NOMO-1 treated with DMSO at 0.1 percent for 48 hours (cell line): Measurements from ENCODE around the gene NCKAP5.

Experiments used
- DNase-seq: peaks from one replicate; lab custom pipeline; 2025; ENCODE audit not compliant: unreplicated experiment; lab: John Stamatoyannopoulos, UW

NCKAP5 gene

DNA sequence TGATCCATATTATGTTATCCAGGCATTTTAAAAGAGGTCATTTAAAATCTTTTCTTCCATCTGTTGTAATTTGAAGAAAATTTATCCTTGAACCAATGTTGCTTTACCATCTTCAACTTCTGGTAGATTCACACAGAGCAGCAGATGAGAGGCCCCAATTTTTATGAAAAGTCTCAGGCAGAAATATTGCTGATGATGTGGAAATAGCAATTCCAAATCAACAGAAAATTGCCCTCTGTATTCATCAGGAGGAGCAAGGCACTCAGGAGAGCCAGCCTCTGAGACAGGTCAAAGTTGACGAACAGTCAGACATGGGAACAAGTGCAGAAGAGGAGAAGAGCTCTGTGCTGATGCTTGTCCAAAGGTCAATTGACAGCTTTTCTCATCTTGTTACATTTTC is 444.9 kb downstream of the NCKAP5 start:
- DNase-seq: no peak

DNA sequence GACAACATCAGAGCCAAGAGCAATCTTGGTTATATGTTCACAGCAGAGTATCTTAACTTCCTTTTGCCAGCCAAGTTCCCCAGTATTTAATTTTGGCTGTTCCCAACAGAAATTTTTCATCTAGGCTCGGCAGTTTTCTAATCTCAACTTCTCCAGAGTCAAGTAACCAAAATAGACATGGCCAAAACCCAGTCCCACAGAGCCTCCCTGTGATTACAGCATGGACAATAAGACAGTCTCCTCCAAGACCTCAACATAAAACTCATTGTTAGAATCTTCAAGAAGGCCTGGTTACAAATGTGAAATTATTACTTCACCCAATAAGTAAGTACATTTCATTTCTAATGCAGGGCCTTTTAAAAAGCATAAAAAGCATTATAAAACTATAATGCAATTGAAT is 445.7 kb downstream of the NCKAP5 start:
- DNase-seq: no peak

GRCh38 chr2:133120310-133120709 is 448.0 kb downstream of the NCKAP5 start:
- no peak for DNase-seq

GRCh38 chr2:133110201-133110600 is 458.1 kb downstream of the NCKAP5 start:
- no peak for DNase-seq

DNA sequence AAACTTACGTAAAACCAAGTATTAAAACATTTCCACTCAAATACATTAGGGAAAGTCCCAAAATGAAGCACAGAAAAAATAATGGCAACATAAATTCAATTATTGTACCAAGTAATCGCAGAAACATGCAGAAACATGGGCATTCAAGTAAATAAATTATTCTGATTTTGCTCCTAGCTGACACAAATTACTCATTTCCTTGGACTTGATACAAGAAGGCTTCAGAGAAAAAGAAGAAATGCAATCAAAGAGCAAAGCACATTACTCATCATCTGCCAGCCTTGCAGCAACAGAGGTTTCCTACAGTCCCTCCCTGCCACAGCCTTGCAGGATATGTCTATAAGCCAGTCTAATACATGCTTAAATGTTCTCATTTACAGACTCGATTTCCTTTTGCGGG is 458.5 kb downstream of the NCKAP5 start:
- DNase-seq: no peak

GRCh38 chr2:133107058-133107815 is 461.0 kb downstream of the NCKAP5 start:
- DNase-seq: no peak

DNA sequence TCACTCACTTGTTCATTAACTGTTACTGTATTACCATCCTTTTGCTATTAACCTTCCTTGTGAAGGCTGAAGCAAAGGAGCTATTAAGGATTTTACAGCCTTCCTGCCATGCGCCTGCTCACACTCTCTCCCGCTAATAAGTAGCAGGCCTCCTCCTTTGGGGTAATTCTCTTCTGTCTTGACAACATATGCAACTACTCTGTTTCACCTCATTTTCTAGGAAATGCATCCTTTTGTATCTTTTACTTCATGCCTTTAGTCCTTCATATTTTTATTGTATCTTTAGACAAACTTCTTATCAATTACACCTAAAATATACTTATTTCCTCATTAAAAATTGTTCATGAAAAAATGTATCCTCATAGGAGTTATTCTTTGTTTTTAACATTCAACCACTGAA is 463.4 kb downstream of the NCKAP5 start:
- no peak for DNase-seq

DNA sequence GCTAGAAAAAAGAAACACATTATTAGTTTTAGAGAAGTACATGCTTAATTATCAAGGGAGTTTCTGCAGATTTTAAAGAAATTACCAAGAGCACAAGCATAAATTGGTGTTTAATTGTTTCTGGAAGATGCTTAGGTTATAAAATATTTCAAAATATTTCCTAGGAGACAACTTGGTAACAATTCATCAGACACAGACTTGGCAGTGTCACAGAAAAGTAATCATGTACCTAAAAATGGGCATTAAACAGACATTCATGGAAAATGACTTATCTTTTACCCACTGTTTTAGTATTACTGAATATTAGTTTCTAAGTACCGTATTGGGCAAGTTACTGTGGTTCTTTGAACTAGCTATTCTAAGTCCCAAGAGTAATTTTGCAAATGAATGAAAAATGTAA is 469.5 kb downstream of the NCKAP5 start:
- no peak for DNase-seq

- DNase-seq: no peak
These were observed 470.6 kb downstream of the NCKAP5 start for GRCh38 chr2:133097666-133098065.

DNA sequence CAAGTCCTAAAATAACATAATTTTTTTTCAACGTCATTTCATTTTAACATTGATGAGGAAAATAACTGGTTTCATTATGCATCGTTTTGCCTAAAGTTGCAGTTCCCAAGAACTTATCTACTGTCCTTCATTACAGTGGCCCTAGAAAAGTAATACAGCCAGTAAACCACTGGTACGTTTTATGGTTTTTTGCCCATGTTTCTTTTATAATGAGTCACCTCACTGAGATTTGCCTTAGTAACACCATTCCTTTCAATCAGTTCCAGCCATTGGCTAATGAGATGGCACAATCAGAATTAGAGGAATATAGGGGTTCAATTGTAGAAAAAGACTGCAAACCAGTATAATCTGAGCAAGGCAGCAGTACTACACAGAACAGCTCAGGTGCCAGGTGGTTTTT is 475.7 kb downstream of the NCKAP5 start:
- DNase-seq: no peak

GRCh38 chr2:133090358-133090757 is 477.9 kb downstream of the NCKAP5 start:
- DNase-seq: no peak

- DNase-seq: no peak
These were observed 482.1 kb downstream of the NCKAP5 start for GRCh38 chr2:133086176-133086575.

DNA sequence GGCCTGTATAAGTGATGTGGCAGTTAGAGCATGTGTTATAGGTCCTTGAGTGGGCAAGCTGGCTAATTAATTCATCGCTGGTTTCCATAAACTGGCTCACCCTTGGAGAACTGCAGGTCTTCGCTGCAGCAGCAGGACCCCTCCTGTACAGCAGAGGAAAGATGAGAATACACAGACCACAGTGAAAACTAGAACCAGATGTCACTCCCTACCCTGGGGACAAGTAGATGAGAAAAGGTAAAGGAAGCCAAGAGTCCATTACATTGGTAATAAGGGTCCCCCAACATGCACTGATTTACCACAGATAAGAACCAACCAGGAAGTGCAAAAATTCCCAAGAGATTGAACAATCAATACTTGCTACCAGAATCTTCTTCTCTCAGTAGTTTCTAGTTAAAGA is 482.6 kb downstream of the NCKAP5 start:
- no peak for DNase-seq

- DNase-seq: no peak
These were observed 486.2 kb downstream of the NCKAP5 start for GRCh38 chr2:133082034-133082433.

DNA sequence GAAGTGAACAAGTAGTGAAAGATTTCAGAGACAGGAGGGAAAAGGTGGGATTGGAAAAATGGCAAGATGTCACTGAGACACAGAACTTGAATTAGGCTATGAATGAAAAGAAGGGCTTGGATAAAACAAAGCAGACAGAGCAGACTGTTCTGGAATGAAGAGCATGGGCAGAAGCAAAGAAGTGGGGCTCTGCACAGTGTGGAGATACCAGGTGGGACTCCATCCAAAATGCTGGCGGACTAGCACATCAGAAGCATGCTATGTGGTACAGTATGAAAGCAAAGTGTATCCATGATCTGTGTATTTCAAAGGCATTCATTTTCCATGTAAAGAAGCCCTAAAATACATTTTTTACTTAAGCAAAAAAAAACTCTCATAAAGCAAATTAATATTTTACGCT is 487.4 kb downstream of the NCKAP5 start:
- no peak for DNase-seq

DNA sequence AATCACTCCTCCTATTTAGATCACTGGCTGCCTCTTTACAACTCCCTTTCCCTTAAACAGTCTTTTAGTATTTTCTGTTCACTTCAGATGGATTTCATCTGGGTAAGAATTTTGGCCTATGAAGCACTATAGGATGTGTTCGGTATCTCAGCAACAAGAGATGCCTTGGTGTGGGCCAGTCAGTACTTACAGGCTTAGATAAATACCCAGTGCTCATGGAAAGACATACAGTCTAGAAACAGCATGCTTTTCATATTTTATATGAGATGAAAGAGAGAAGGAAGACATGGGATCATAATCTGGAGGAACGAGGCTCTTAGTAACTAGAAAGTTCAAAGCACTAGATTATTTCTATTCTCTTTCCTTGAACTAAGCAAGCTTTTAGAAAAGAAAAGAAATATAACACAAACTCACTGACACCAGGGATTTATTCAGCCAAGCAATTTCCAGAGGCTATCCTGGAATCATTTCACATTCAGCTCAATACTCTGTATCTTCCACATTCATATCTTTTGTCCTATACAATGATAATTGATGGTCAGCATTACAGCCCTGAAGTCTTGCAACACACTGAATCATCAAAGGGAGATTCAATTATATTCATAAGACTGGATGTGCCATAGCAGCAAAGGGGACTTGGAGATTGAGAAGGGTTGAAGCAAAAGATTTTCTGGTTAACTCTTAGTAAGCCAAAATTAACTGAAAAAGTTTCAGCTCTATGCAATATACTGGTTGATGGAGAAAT is 489.4 kb downstream of the NCKAP5 start:
- DNase-seq: no peak

GRCh38 chr2:133077269-133077822 is 490.9 kb downstream of the NCKAP5 start:
- DNase-seq: no peak

DNA sequence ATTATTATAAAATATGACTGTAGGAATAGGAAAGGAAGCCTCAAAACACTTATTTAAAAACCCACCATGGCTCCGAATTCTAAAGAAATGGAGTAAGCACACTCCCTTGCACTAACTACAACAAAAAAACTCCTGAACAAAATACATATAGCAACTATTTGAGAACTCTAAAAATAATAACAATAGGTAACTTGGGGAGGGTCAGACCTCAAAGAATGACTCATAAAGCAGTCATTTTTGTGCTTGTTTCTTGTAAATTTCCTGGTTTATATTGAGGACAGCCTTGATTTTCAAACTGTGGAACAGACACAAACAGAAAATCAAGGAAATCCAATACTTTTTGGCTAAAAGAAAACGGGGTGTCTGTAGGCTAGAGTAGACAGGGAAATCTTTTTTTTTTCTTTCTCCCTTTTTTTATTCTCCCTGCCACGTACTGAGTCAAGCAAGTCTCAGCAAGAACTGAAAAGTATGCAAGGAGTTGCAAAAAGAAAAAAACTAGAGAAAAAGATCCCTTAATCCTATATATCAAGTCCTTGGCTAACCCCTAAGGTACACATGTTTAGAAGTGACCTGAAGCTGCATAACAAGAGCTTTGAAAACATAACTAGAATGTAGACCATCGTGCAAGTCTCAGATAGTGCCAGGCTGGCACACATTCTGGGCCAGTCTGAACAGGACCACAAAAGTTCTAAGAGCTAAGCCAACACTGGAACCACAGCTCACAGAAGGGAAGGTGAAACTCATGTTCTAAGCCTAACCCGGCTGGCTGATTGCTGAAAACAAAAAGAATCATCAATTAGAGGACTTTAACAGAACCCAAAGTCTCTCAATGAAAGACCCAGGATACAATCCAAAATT is 495.2 kb downstream of the NCKAP5 start:
- no peak for DNase-seq

- DNase-seq: no peak
These were observed 504.5 kb downstream of the NCKAP5 start for GRCh38 chr2:133063775-133064174.

- DNase-seq: no peak
These were observed 505.2 kb downstream of the NCKAP5 start for GRCh38 chr2:133062931-133063665.
